GM23338 (cell line): ENCODE measurements around the gene STAMBPL1.

Source experiments
- CREB1 ChIP-seq: fragments of 250-450 bp; sonication (Bioruptor Pico); IDR thresholded peaks from 2 replicates; pipeline ENCODE4 v1.5.0; 2020; ENCODE audit warnings: low read depth, mild to moderate bottlenecking, moderate library complexity
- CTCF ChIP-seq, 2 experiments: fragments of 200-600 bp in 1 of 2; sonication (generic) in 1 of 2; conservative IDR thresholded peaks; 2 replicates each; pipeline versions ENCODE4 v1.5.1 to v1.6.1; 2016 to 2017; ENCODE audit warnings: antibody characterized with exemption in 2 of 2, low read depth in 2 of 2, mild to moderate bottlenecking in 2 of 2, moderate library complexity in 1 of 2
- ETS1 ChIP-seq: IDR thresholded peaks from 2 replicates; pipeline ENCODE4 v1.6.1; 2016; ENCODE audit warnings: antibody characterized with exemption
- EZH2 ChIP-seq: fragments of 200-600 bp; sonication (generic); IDR thresholded peaks from one replicate; pipeline ENCODE4 v1.8.0; 2017; ENCODE audit warnings: antibody characterized with exemption, mild to moderate bottlenecking, low read depth; ENCODE audit not compliant: unreplicated experiment
- EZH2phosphoT487 ChIP-seq: fragments of 200-600 bp; sonication (generic); IDR thresholded peaks from one replicate; pipeline ENCODE4 v1.8.1; 2018; ENCODE audit warnings: antibody characterized with exemption; ENCODE audit not compliant: unreplicated experiment
- JUNB ChIP-seq: IDR thresholded peaks from one replicate; pipeline ENCODE4 v1.6.1; 2016; ENCODE audit warnings: antibody characterized with exemption; ENCODE audit not compliant: unreplicated experiment
- NANOG ChIP-seq: IDR thresholded peaks from 2 replicates; pipeline ENCODE4 v1.6.1; 2016; ENCODE audit warnings: antibody characterized with exemption, borderline replicate concordance
- POLR2AphosphoS5 ChIP-seq: IDR thresholded peaks from 2 replicates; pipeline ENCODE4 v1.6.1; 2016; ENCODE audit warnings: antibody characterized with exemption, low read depth
- REST ChIP-seq: IDR thresholded peaks from one replicate; pipeline ENCODE4 v1.6.1; 2018; ENCODE audit warnings: antibody characterized with exemption; ENCODE audit not compliant: unreplicated experiment
- STAT1 ChIP-seq: IDR thresholded peaks from one replicate; pipeline ENCODE4 v1.6.1; 2016; ENCODE audit warnings: antibody characterized with exemption; ENCODE audit not compliant: unreplicated experiment
- ZNF114 ChIP-seq: fragments of 250-450 bp; sonication (Bioruptor Pico); IDR thresholded peaks from 2 replicates; pipeline ENCODE4 v1.5.0; 2020; ENCODE audit warnings: mild to moderate bottlenecking, moderate library complexity
- ZNF331 ChIP-seq: fragments of 250-450 bp; sonication (Bioruptor Pico); IDR thresholded peaks from 2 replicates; pipeline ENCODE4 v1.5.0; 2020; ENCODE audit warnings: low read depth, mild to moderate bottlenecking, moderate library complexity
- ZNF462 ChIP-seq: fragments of 250-450 bp; sonication (Bioruptor Pico); IDR thresholded peaks from 2 replicates; pipeline ENCODE4 v1.5.0; 2020; ENCODE audit warnings: mild to moderate bottlenecking, moderate library complexity

- TF ChIP-seq CTCF (conservative IDR thresholded peaks at IDR 0.05; ENCODE audit: low read depth in 2 of 2) = no peak
- no peak for TF ChIP-seq POLR2AphosphoS5
- TF ChIP-seq REST = no peak
- TF ChIP-seq EZH2 = no peak
- no peak for TF ChIP-seq JUNB
- TF ChIP-seq CREB1 (CRISPR knock-in tag) = no peak
- no peak for TF ChIP-seq NANOG
- TF ChIP-seq ZNF331 = no peak
- no peak for TF ChIP-seq EZH2phosphoT487
- TF ChIP-seq ETS1 = no peak
- TF ChIP-seq ZNF462 (CRISPR knock-in tag) = no peak
- no peak for TF ChIP-seq ZNF114
- TF ChIP-seq STAT1 = no peak
Observed at GRCh38 chr10:88870089-88870488, 10.0 kb upstream of the STAMBPL1 start.
